ENCODE measurements around the gene MYBPC3.
A peak's percentile ranks its signal among the peaks of the same experiment; 100 is the strongest.

MYBPC3 gene

GRCh38 chr11:47348859-47349258, 3.6 kb downstream of the MYBPC3 start:
- H3K27ac ChIP-seq (ENCODE audit: low read length) = no peak overlapping the region
- ATAC-seq (ENCODE audit: insufficient read depth, low read depth) = peak; percentile 80
- H3K9ac ChIP-seq (ENCODE audit: low read depth, low read length) = no peak overlapping the region
- peak; percentile 51 for DNase-seq
- no peak overlapping the region for H3K4me2 ChIP-seq (ENCODE audit: insufficient read depth, low read length)
- peak overlapping the region; percentile 45; the same call in 1 of the 2 replicates for H2AFZ ChIP-seq (ENCODE audit: low read depth, low read length)
- no peaks in the 10 kb centered on the region for H3K79me2 ChIP-seq (ENCODE audit: insufficient read depth, low read length)
- TF ChIP-seq EZH2 (IDR thresholded peaks at IDR 0.05; ENCODE audit: borderline replicate concordance, low read depth, low read length, severe bottlenecking) (no peak), CTCF (IDR thresholded peaks at IDR 0.05; ENCODE audit: borderline replicate concordance, extremely low read depth, low read length, poor library complexity, severe bottlenecking) (peak; percentile 63)
- H3K27me3 ChIP-seq (ENCODE audit: insufficient read depth, low read length, poor library complexity) = no peaks in the 10 kb centered on the region
- no peaks in the 10 kb centered on the region for H3K4me1 ChIP-seq (ENCODE audit: insufficient read depth, low read length)
- H3K36me3 ChIP-seq (ENCODE audit: insufficient read depth, low read length) = no peaks in the 10 kb centered on the region
- no peaks in the 10 kb centered on the region for H3K9me3 ChIP-seq (ENCODE audit: insufficient read depth, low read length, severe bottlenecking)
- no peaks in the 10 kb centered on the region for H4K20me1 ChIP-seq (ENCODE audit: insufficient read depth, low read length)
- no peak overlapping the region for H3K4me3 ChIP-seq (ENCODE audit: low read depth in 1 of 2, low read length in 2 of 2)

GRCh38 chr11:47348131-47348802, 4.2 kb downstream of the MYBPC3 start:
- H3K79me2 ChIP-seq (ENCODE audit: insufficient read depth, low read length) = no peaks in the 10 kb centered on the region
- H3K4me2 ChIP-seq (ENCODE audit: insufficient read depth, low read length) = no peak overlapping the region
- no peak overlapping the region for H3K27ac ChIP-seq (ENCODE audit: low read length)
- H3K36me3 ChIP-seq (ENCODE audit: insufficient read depth, low read length) = no peaks in the 10 kb centered on the region
- no peak for TF ChIP-seq CTCF (IDR thresholded peaks at IDR 0.05; ENCODE audit: borderline replicate concordance, extremely low read depth, low read length, poor library complexity, severe bottlenecking)
- no peak for TF ChIP-seq EZH2 (IDR thresholded peaks at IDR 0.05; ENCODE audit: borderline replicate concordance, low read depth, low read length, severe bottlenecking)
- H3K4me3 ChIP-seq (ENCODE audit: low read depth in 1 of 2, low read length in 2 of 2) = no peak overlapping the region
- H3K4me1 ChIP-seq (ENCODE audit: insufficient read depth, low read length) = no peaks in the 10 kb centered on the region
- H2AFZ ChIP-seq (ENCODE audit: low read depth, low read length) = no peak overlapping the region
- H3K27me3 ChIP-seq (ENCODE audit: insufficient read depth, low read length, poor library complexity) = no peaks in the 10 kb centered on the region
- no peaks in the 10 kb centered on the region for H4K20me1 ChIP-seq (ENCODE audit: insufficient read depth, low read length)
- ATAC-seq (ENCODE audit: insufficient read depth, low read depth) (no peak), DNase-seq (no peak)
- no peaks in the 10 kb centered on the region for H3K9me3 ChIP-seq (ENCODE audit: insufficient read depth, low read length, severe bottlenecking)
- no peak overlapping the region for H3K9ac ChIP-seq (ENCODE audit: low read depth, low read length)

DNA sequence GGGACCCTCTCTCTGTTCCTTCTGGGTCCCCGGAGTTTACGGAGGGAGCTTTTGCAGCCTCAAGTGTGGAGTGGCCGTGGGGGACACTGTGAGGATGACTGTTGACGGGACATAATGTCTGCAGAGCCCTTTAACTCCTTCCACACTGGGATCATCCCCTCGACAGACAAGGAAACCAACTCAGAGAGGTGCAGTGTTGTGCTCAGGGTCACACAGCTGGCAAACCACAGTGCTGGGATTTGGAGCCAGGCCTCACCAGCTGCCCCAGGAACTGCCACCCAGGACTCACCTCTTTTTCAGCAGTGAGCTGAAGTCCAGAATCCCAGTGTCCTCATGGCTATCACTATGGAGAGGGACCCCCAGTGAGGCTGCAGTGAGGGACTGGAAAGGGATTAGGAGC, 5.4 kb downstream of the MYBPC3 start:
- no peak for DNase-seq
- no peaks in the 10 kb centered on the region for H3K36me3 ChIP-seq (ENCODE audit: insufficient read depth, low read length)
- no peak overlapping the region for H3K4me3 ChIP-seq (ENCODE audit: low read depth in 1 of 2, low read length in 2 of 2)
- H3K4me1 ChIP-seq (ENCODE audit: insufficient read depth, low read length) = no peaks in the 10 kb centered on the region
- H3K9ac ChIP-seq (ENCODE audit: low read depth, low read length) = no peak overlapping the region
- no peak overlapping the region for H3K4me2 ChIP-seq (ENCODE audit: insufficient read depth, low read length)
- H3K79me2 ChIP-seq (ENCODE audit: insufficient read depth, low read length) = no peaks in the 10 kb centered on the region
- no peaks in the 10 kb centered on the region for H3K9me3 ChIP-seq (ENCODE audit: insufficient read depth, low read length, severe bottlenecking)
- TF ChIP-seq EZH2 (IDR thresholded peaks at IDR 0.05; ENCODE audit: borderline replicate concordance, low read depth, low read length, severe bottlenecking) (no peak), CTCF (IDR thresholded peaks at IDR 0.05; ENCODE audit: borderline replicate concordance, extremely low read depth, low read length, poor library complexity, severe bottlenecking) (no peak)
- H3K27ac ChIP-seq (ENCODE audit: low read length) = no peak overlapping the region
- H4K20me1 ChIP-seq (ENCODE audit: insufficient read depth, low read length) = no peaks in the 10 kb centered on the region
- H3K27me3 ChIP-seq (ENCODE audit: insufficient read depth, low read length, poor library complexity) = no peaks in the 10 kb centered on the region
- ATAC-seq (ENCODE audit: insufficient read depth, low read depth) = no peak
- H2AFZ ChIP-seq (ENCODE audit: low read depth, low read length) = no peak overlapping the region

All from DND-41 (cell line).